ENCODE results near the gene TNFRSF12A. TPM values are rescaled to one million over a fixed set of nuclear protein-coding genes. Genes with fewer than 3 reads are reported as not detected.

The TNFRSF12A gene
- total and polyA plus RNA-seq, 9 of the 15 experiments (the other 6 are each of a cell fraction or from before 2014, with no cell fraction given): 0.41 to 61.8 (median 26.5) TPM

DNA sequence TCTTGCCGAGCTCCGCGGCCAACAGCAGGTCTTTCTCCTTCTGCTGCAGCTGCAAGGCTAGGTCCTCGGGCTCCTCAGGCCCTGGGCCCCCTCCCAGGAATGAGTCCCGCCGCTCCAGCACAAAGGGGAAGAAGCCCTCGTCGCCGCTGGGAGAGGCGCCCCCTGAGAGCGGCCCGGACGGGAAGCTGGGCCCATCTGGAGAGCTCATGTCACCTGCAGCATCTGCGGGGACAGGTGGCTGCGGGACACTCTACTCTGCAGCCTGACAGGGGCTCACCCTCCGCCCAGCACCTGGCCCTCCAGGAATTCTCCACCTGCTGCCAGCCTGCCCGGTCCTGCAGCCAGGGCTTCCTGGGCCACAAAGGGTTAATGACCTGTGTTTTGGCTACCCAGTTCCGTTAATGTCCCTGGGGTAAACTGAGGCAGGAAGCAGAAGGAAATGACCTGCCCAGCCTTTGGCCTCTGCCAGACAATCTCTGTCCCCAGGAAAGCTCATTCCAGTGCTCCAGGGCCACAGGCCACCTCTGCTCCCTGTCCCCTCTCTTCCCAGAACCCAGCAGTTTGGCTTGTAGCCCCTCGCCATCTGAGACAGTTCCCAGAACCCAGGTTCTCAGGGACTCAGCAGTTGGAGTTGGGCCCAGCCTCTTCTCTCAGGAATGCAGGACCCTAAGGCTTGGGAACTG, 15.3 kb downstream of the TNFRSF12A start:
- no peaks in the 10 kb centered on the region for H3K9me3 ChIP-seq (replicated peaks; ENCODE audit: control insufficient read depth, insufficient read depth, low read depth, low read length)
- H2AFZ ChIP-seq (ENCODE audit: low read depth, low read length): no peak overlapping the region
- FAIRE-seq: no peak
- H3K27ac ChIP-seq (ENCODE audit: extremely low read depth, low read depth, low read length): no peak overlapping the region
- H3K36me3 ChIP-seq (ENCODE audit: control insufficient read depth, insufficient read depth, low read length): no peaks in the 10 kb centered on the region
- peaks cover 11% of the 10 kb centered on the region for H4K20me1 ChIP-seq (replicated peaks; ENCODE audit: control insufficient read depth, insufficient read depth, low read length)
- peaks cover 57 to 83% of the 10 kb centered on the region in 2 experiments for H3K27me3 ChIP-seq (ENCODE audit: control insufficient read depth in 2 of 2, insufficient read depth in 2 of 2, low read length in 2 of 2)
- H3K9me1 ChIP-seq (ENCODE audit: control insufficient read depth, insufficient read depth, low read length): no peaks in the 10 kb centered on the region
- H3K4me1 ChIP-seq (replicated peaks in 1 of 2; ENCODE audit: control insufficient read depth in 2 of 2, insufficient read depth in 2 of 2, low read length in 2 of 2): peaks cover 0 to 28% of the 10 kb centered on the region in 2 experiments; a peak in 4 of 5 replicates
- no peaks in the 10 kb centered on the region for H3K79me2 ChIP-seq (ENCODE audit: control insufficient read depth, insufficient read depth, low read length)
- in situ Hi-C loops (cut with MboI): no loop called here
- ChIA-PET CTCF (ENCODE audit: low intra/inter-chr PET ratio) (no interaction called here), POLR2A (interaction anchor here (0.7 to 1.4 kb wide), 6 partner anchors 10 to 1657 kb away, joined by 3 to 7 read pairs (median 4); partner anchors contain the start of genes HCFC1R1, MMP25 and THOC6)
- H3K4me3 ChIP-seq: no peak overlapping the region
- WGBS (ENCODE audit: insufficient coverage, low coverage, missing lambda C conversion rate): 5% methylated on average over 19 of the region's 19 CpGs
- intact Hi-C loops (cut with micrococcal nuclease): no loop called here
- H3K9ac ChIP-seq (ENCODE audit: insufficient read depth in 1 of 2, low read depth in 2 of 2, low read length in 2 of 2): no peak overlapping the region
- TF ChIP-seq SETDB1 (IDR thresholded peaks at IDR 0.05; ENCODE audit: low read length) (no peak), EZH2 (IDR thresholded peaks at IDR 0.05; ENCODE audit: borderline replicate concordance, low read depth, low read length) (peak; percentile 57; the same call in 1 of the 2 replicates), TEAD1 (CRISPR knock-in tag; IDR thresholded peaks at IDR 0.05) (0 out of 4 replicates have a peak, but pooled peaks of 1 of the 2 experiments have one; percentile 39)
- BruUV-seq (replicated peaks): no TSS peak
- no peak for ATAC-seq
- H3K4me2 ChIP-seq (ENCODE audit: insufficient read depth, low read length): no peak overlapping the region
- no peak for DNase-seq (ENCODE audit: extremely low read depth in 1 of 4, low spot score in 3 of 4)

Measured in K562 (cell line).